ENCODE results near the gene PRND. TPM values are rescaled to one million over a fixed set of nuclear protein-coding genes. Genes with fewer than 3 reads are reported as not detected.

The PRND gene
- total and polyA plus RNA-seq, 2 of the 4 experiments (the other 2 are of a cell fraction): not detected

DNA sequence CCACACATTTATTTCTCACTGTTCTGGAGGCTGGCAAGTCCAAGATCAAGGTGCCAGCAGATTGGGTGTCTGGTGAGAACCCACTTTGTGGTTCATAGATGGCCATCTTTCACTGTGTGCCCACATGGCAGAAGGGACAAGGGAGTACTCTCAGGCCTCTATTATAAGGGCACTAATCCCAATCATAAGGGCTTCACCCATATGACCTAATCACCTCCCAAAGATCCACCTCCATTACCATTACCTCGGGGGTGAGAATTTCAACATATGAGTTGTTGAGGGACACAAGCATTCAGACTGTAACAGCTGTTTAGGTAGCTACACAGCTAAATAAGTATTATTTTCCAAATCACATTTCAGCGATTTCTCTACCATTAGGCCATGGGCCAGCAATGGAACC, 2.5 kb upstream of the PRND start:
- Histone ChIP-seq H4K5ac (ENCODE audit: low read depth, low read length) (no peak overlapping the region), H3K9me1 (ENCODE audit: insufficient read depth, low read length) (no peaks in the 10 kb centered on the region), H3K9ac (ENCODE audit: low read depth, low read length) (no peak overlapping the region), H2BK120ac (ENCODE audit: low read depth, low read length) (no peak overlapping the region), H2AK5ac (ENCODE audit: low read depth, low read length) (no peak overlapping the region), H3K79me1 (ENCODE audit: low read depth in 1 of 2, low read length in 2 of 2) (no peaks in the 10 kb centered on the region), H3K23ac (ENCODE audit: low read depth, low read length) (no peak overlapping the region), H3K27me3 (ENCODE audit: control insufficient read depth, insufficient read depth, low read length) (peaks cover 32% of the 10 kb centered on the region), H4K20me1 (ENCODE audit: insufficient read depth, low read length) (no peaks in the 10 kb centered on the region), H3K36me3 (ENCODE audit: control insufficient read depth, insufficient read depth, low read length) (no peaks in the 10 kb centered on the region), H3K27ac (ENCODE audit: insufficient read depth, low read length) (no peak overlapping the region), H3K56ac (ENCODE audit: extremely low read depth, insufficient read depth, low read length) (no peak overlapping the region), H3K4me2 (ENCODE audit: low read depth, low read length) (no peak overlapping the region), H2BK5ac (ENCODE audit: low read depth, low read length, poor library complexity, severe bottlenecking) (no peak overlapping the region), H2AFZ (replicated peaks; ENCODE audit: low read length, poor library complexity) (no peak overlapping the region), H3K14ac (replicated peaks; ENCODE audit: low read depth, low read length) (no peak overlapping the region), H3K18ac (ENCODE audit: low read depth, low read length) (no peak overlapping the region), H2AK9ac (replicated peaks; ENCODE audit: low read depth, low read length, poor library complexity) (no peak overlapping the region), H3K4me3 (ENCODE audit: insufficient read depth, low read depth, low read length) (no peak overlapping the region), H4K91ac (ENCODE audit: insufficient read depth, low read depth, low read length) (no peak overlapping the region), H2BK20ac (ENCODE audit: low read depth, low read length) (no peak overlapping the region), H3K4ac (ENCODE audit: low read depth, low read length) (no peak overlapping the region), H4K8ac (ENCODE audit: low read depth in 2 of 2, low read length in 2 of 2) (no peak overlapping the region), H3K9me3 (ENCODE audit: control insufficient read depth, insufficient read depth, low read length) (no peaks in the 10 kb centered on the region), H3K4me1 (ENCODE audit: control insufficient read depth, insufficient read depth, low read length) (no peaks in the 10 kb centered on the region), H2BK15ac (ENCODE audit: low read depth, low read length) (no peak overlapping the region)
- DNase-seq (no peak), ATAC-seq (ENCODE audit: low read depth) (no peak)
- BruUV-seq (replicated peaks): no TSS peak
- dilution Hi-C loops (cut with HindIII; ENCODE audit: low sequenced_read_pairs, unreplicated experiment) (no loop called here), intact Hi-C loops (cut with micrococcal nuclease) (no loop called here), in situ Hi-C loops (cut with MboI; ENCODE audit: low sequenced_read_pairs) (loop anchor here (5.0 kb wide), 1 partner anchor 112 kb away; no protein-coding TSS in a partner anchor)
- ChIA-PET POLR2A (ENCODE audit: unreplicated experiment) (no interaction called here), CTCF (interaction anchor here (1.5 kb wide), 1 partner anchor 110 kb away, joined by 4 read pairs; no protein-coding TSS in a partner anchor)
- no CpG with 5 or more reads among the region's 2 CpGs for WGBS, 2 experiments (ENCODE audit: extremely low coverage in 2 of 2, insufficient read length in 1 of 2)
- TF ChIP-seq BHLHE40 (IDR thresholded peaks at IDR 0.05; ENCODE audit: low read depth, low read length) (no peak), MAZ (IDR thresholded peaks at IDR 0.05; ENCODE audit: borderline replicate concordance, low read depth, low read length) (no peak), CHD1 (IDR thresholded peaks at IDR 0.05; ENCODE audit: low read depth, low read length) (no peak)

Measured in IMR-90 (cell line).